Measurements from ENCODE around the gene CENPU. TPM values are rescaled to one million over a fixed set of nuclear protein-coding genes. Genes with fewer than 3 reads are reported as not detected.
"Not testable (repeated sequence)": the region's sequence is repeated elsewhere in the genome, so short reads cannot be mapped to it uniquely, and the experiment has no call there.

CENPU gene
- polyA plus RNA-seq, 1 donor = 23.1 TPM

GRCh38 chr4:184662236-184662635, 71.7 kb downstream of the CENPU start:
- DNase-seq = no peak

- DNase-seq = no peak
These were observed 72.9 kb downstream of the CENPU start for GRCh38 chr4:184660978-184661377.

- DNase-seq = not testable (repeated sequence)
These were observed 76.1 kb downstream of the CENPU start for GRCh38 chr4:184657820-184658219.

GRCh38 chr4:184657144-184657543, 76.8 kb downstream of the CENPU start:
- DNase-seq = no peak

- DNase-seq = peak; percentile 29
These were observed 77.7 kb downstream of the CENPU start for GRCh38 chr4:184655889-184656869.

- no peak for DNase-seq
These were observed 80.2 kb downstream of the CENPU start for GRCh38 chr4:184653650-184654049.

GRCh38 chr4:184652681-184653080, 81.2 kb downstream of the CENPU start:
- DNase-seq = not testable (repeated sequence)

GRCh38 chr4:184651899-184652298, 82.0 kb downstream of the CENPU start:
- DNase-seq = no peak

- DNase-seq = peak; percentile 12
These were observed 83.7 kb downstream of the CENPU start for GRCh38 chr4:184649971-184650855.

- DNase-seq = peak; percentile 98
These were observed 84.6 kb downstream of the CENPU start, which contains the start of the genes CASP3 and PRIMPOL for GRCh38 chr4:184649026-184649970. Gene CASP3, minus strand, starts transcription at chr4:184649447. Its CDS starts 10,994 bp downstream, at chr4:184638453. Gene PRIMPOL, plus strand, starts transcription at chr4:184649738. Its CDS starts 7,403 bp downstream, at chr4:184657141.

GRCh38 chr4:184648313-184649025, 85.4 kb downstream of the CENPU start:
- peak; percentile 61 for DNase-seq

- DNase-seq = no peak
These were observed 85.9 kb downstream of the CENPU start for GRCh38 chr4:184648054-184648312.

- no peak for DNase-seq
These were observed 86.4 kb downstream of the CENPU start for GRCh38 chr4:184647266-184648053.

GRCh38 chr4:184645904-184646610, 87.8 kb downstream of the CENPU start:
- no peak for DNase-seq

GRCh38 chr4:184644553-184645307, 89.2 kb downstream of the CENPU start:
- DNase-seq = no peak
